ENCODE measurements around the gene JMJD1C.

DNA sequence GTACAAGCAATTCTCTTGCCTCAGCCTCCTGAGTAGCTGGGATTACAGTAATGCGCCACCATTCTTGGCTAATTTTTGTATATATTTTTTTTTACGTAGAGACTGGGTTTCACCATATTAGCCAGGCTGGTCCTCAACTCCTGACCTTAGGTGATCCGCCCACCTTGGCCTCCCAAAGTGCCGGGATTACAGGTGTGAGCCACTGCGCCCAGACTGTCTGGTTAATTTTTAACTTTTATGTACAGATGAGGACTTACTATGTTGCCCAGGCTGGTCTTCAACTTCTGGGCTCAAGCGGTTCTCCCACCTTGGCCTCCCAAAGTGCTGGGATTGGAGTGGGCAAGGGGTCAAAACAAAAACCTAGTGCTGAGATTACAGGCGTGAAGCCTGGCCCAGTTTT, 101.8 kb downstream of the JMJD1C start:
- TF ChIP-seq, protein P1, sequence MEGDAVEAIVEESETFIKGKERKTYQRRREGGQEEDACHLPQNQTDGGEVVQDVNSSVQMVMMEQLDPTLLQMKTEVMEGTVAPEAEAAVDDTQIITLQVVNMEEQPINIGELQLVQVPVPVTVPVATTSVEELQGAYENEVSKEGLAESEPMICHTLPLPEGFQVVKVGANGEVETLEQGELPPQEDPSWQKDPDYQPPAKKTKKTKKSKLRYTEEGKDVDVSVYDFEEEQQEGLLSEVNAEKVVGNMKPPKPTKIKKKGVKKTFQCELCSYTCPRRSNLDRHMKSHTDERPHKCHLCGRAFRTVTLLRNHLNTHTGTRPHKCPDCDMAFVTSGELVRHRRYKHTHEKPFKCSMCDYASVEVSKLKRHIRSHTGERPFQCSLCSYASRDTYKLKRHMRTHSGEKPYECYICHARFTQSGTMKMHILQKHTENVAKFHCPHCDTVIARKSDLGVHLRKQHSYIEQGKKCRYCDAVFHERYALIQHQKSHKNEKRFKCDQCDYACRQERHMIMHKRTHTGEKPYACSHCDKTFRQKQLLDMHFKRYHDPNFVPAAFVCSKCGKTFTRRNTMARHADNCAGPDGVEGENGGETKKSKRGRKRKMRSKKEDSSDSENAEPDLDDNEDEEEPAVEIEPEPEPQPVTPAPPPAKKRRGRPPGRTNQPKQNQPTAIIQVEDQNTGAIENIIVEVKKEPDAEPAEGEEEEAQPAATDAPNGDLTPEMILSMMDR (IDR thresholded peaks at IDR 0.05), result no peak
- no peak for TF ChIP-seq SP1 (CRISPR knock-in tag; conservative IDR thresholded peaks at IDR 0.05)
- TF ChIP-seq ATF1 (CRISPR knock-in tag; IDR thresholded peaks at IDR 0.05), result no peak
- TF ChIP-seq, protein P2, sequence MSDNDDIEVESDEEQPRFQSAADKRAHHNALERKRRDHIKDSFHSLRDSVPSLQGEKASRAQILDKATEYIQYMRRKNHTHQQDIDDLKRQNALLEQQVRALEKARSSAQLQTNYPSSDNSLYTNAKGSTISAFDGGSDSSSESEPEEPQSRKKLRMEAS (CRISPR knock-in tag; IDR thresholded peaks at IDR 0.05), result no peak
- no peak for TF ChIP-seq ZSCAN18 (CRISPR knock-in tag; IDR thresholded peaks at IDR 0.05)
- TF ChIP-seq ESRRA (CRISPR knock-in tag; IDR thresholded peaks at IDR 0.05; ENCODE audit: borderline replicate concordance), result no peak
